GM18502 (cell line): ENCODE data around the gene DNMT3A.
"Not testable (repeated sequence)": the region's sequence is repeated elsewhere in the genome, so short reads cannot be mapped to it uniquely, and the experiment has no call there.

Experiments used
- ATAC-seq: cut with Tn5 transposase; IDR thresholded peaks from one replicate; pipeline ENCODE4 v1.9.1; 2021; ENCODE audit warnings: mild to moderate bottlenecking; ENCODE audit not compliant: unreplicated experiment, poor library complexity

The DNMT3A gene

GRCh38 chr2:25290811-25291495 lies 50.8 kb downstream of the DNMT3A start:
- ATAC-seq = no peak

GRCh38 chr2:25286723-25287483 lies 54.8 kb downstream of the DNMT3A start:
- no peak for ATAC-seq

- peak; percentile 73 for ATAC-seq
Measured at GRCh38 chr2:25286025-25286400, 55.7 kb downstream of the DNMT3A start.

- ATAC-seq = no peak
Measured at GRCh38 chr2:25285265-25286024, 56.3 kb downstream of the DNMT3A start.

- no peak for ATAC-seq
Measured at GRCh38 chr2:25284756-25285155, 57.0 kb downstream of the DNMT3A start.

- ATAC-seq = no peak
Measured at GRCh38 chr2:25283921-25284320, 57.8 kb downstream of the DNMT3A start.

- ATAC-seq = no peak
Measured at GRCh38 chr2:25281941-25282340, 59.8 kb downstream of the DNMT3A start.

GRCh38 chr2:25281522-25281921 lies 60.2 kb downstream of the DNMT3A start:
- ATAC-seq = no peak

- no peak for ATAC-seq
Measured at GRCh38 chr2:25280051-25280687, 61.6 kb downstream of the DNMT3A start.

- peak; percentile 79 for ATAC-seq
Measured at GRCh38 chr2:25279091-25279651, 62.6 kb downstream of the DNMT3A start.

- no peak for ATAC-seq
Measured at GRCh38 chr2:25276569-25277465, 64.9 kb downstream of the DNMT3A start.

GRCh38 chr2:25275575-25275965 lies 66.2 kb downstream of the DNMT3A start:
- ATAC-seq = no peak

GRCh38 chr2:25274868-25275574 lies 66.7 kb downstream of the DNMT3A start:
- no peak for ATAC-seq

- no peak for ATAC-seq
Measured at GRCh38 chr2:25273985-25274535, 67.7 kb downstream of the DNMT3A start.

GRCh38 chr2:25272705-25273104 lies 69.0 kb downstream of the DNMT3A start:
- ATAC-seq = not testable (repeated sequence)

GRCh38 chr2:25270061-25270460 lies 71.7 kb downstream of the DNMT3A start:
- no peak for ATAC-seq

- ATAC-seq = no peak
Measured at GRCh38 chr2:25269233-25269632, 72.5 kb downstream of the DNMT3A start.

GRCh38 chr2:25268139-25268538 lies 73.6 kb downstream of the DNMT3A start:
- no peak for ATAC-seq
